ENCODE results near the gene MPPED2. TPM values are rescaled to one million over a fixed set of nuclear protein-coding genes. Genes with fewer than 3 reads are reported as not detected.

MPPED2 gene
- total and polyA plus RNA-seq, 2 of the 13 experiments (the other 11 are each of a cell fraction or from before 2014, with no cell fraction given): not detected

- TF ChIP-seq RBM22 (optimal IDR thresholded peaks at IDR 0.05; ENCODE audit: low read length) (no peak), CREB1 (IDR thresholded peaks at IDR 0.05) (no peak), CREB1 (CRISPR knock-in tag; IDR thresholded peaks at IDR 0.05) (no peak)
Measured at GRCh38 chr11:30434901-30435300, 151.3 kb downstream of the MPPED2 start (continued).

GRCh38 chr11:30433831-30434230 is 152.3 kb downstream of the MPPED2 start:
- no peaks in the 10 kb centered on the region for H4K20me1 ChIP-seq (ENCODE audit: insufficient read depth, low read length)

GRCh38 chr11:30432716-30433115 is 153.4 kb downstream of the MPPED2 start:
- Histone ChIP-seq H3K4me3 (replicated peaks in 1 of 3; ENCODE audit: insufficient read depth in 1 of 3, low read depth in 2 of 3, low read length in 3 of 3) (no peak overlapping the region), H3K4me1 (ENCODE audit: insufficient read depth, low read length) (no peaks in the 10 kb centered on the region), H3K9ac (ENCODE audit: insufficient read depth, low read depth, low read length) (no peak overlapping the region), H3K4me2 (ENCODE audit: low read depth, low read length) (no peak overlapping the region), H4K20me1 (ENCODE audit: insufficient read depth, low read length) (no peaks in the 10 kb centered on the region), H3K36me3 (replicated peaks in 1 of 2; ENCODE audit: control insufficient read depth in 1 of 2, insufficient read depth in 2 of 2, low read length in 2 of 2) (no peaks in the 10 kb centered on the region), H3K9me3 (ENCODE audit: low read length) (no peaks in the 10 kb centered on the region), H2AFZ (ENCODE audit: low read length) (no peak overlapping the region), H3K79me2 (ENCODE audit: insufficient read depth, low read length) (no peaks in the 10 kb centered on the region), H3K27me3 (ENCODE audit: control insufficient read depth in 1 of 2, insufficient read depth in 2 of 2, low read length in 2 of 2) (peaks cover 0 to 3% of the 10 kb centered on the region in 2 experiments; a peak in 1 of 5 replicates), H3K27ac (ENCODE audit: extremely low read length, insufficient read depth, low read length) (no peak overlapping the region)
- no peak for DNase-seq (ENCODE audit: low spot score)
- no peak for TF ChIP-seq SKI (IDR thresholded peaks at IDR 0.05; ENCODE audit: partially characterized antibody)
- TF ChIP-seq ZNF431 (CRISPR knock-in tag; IDR thresholded peaks at IDR 0.05; ENCODE audit: borderline replicate concordance, low read depth): no peak
- no peak for TF ChIP-seq TFDP1 (CRISPR knock-in tag; IDR thresholded peaks at IDR 0.05; ENCODE audit: borderline replicate concordance)
- no peak for TF ChIP-seq RBFOX2 (IDR thresholded peaks at IDR 0.05; ENCODE audit: low read depth, low read length)
- TF ChIP-seq ZBTB33 (CRISPR knock-in tag; IDR thresholded peaks at IDR 0.05): no peak
- no peak for TF ChIP-seq EEA1 (CRISPR knock-in tag; IDR thresholded peaks at IDR 0.05; ENCODE audit: borderline replicate concordance)
- no peak for TF ChIP-seq ZNF749 (CRISPR knock-in tag; IDR thresholded peaks at IDR 0.05; ENCODE audit: borderline replicate concordance)
- TF ChIP-seq FOXA3 (CRISPR knock-in tag; IDR thresholded peaks at IDR 0.05): no peak
- no peak for TF ChIP-seq IKZF1 (IDR thresholded peaks at IDR 0.05)
- no peak for TF ChIP-seq EED (CRISPR knock-in tag; IDR thresholded peaks at IDR 0.05)
- no peak for FAIRE-seq
- intact Hi-C loops (cut with micrococcal nuclease; ENCODE audit: unreplicated experiment) (no loop called here), in situ Hi-C loops (cut with HindIII; ENCODE audit: extremely low pct_ligation_motif_present, low pct_unique_long_range_greater_than_20kb) (no loop called here)
- BruUV-seq (replicated peaks): no TSS peak
- WGBS (ENCODE audit: low lambda C conversion rate): 0% methylated on average over 2 of the region's 2 CpGs
- ChIA-PET CTCF (ENCODE audit: low intra/inter-chr PET ratio, low total read pairs) (no interaction called here), POLR2A (no interaction called here)
- ATAC-seq: no peak

More at GRCh38 chr11:30433831-30434230, 152.3 kb downstream of the MPPED2 start:
- ATAC-seq: no peak
- 0% methylated on average over 1 of the region's 1 CpG for WGBS (ENCODE audit: low lambda C conversion rate)
- H3K27me3 ChIP-seq (ENCODE audit: control insufficient read depth in 1 of 2, insufficient read depth in 2 of 2, low read length in 2 of 2): peaks cover 0 to 3% of the 10 kb centered on the region in 2 experiments; a peak in 1 of 5 replicates
- no peaks in the 10 kb centered on the region for H3K4me1 ChIP-seq (ENCODE audit: insufficient read depth, low read length)
- POLR2A ChIA-PET: no interaction called here
- no peak for TF ChIP-seq ZSCAN12 (CRISPR knock-in tag; IDR thresholded peaks at IDR 0.05)
- no peak overlapping the region for H3K27ac ChIP-seq (ENCODE audit: extremely low read length, insufficient read depth, low read length)
- H2AFZ ChIP-seq (ENCODE audit: low read length): no peak overlapping the region
- intact Hi-C loops (cut with micrococcal nuclease; ENCODE audit: unreplicated experiment): no loop called here
- no peak overlapping the region for H3K4me2 ChIP-seq (ENCODE audit: low read depth, low read length)
- CTCF ChIA-PET (ENCODE audit: low intra/inter-chr PET ratio, low total read pairs): no interaction called here
- no peak for DNase-seq (ENCODE audit: low spot score)
- H3K9ac ChIP-seq (ENCODE audit: insufficient read depth, low read depth, low read length): no peak overlapping the region
- BruUV-seq (replicated peaks): no TSS peak
- no peaks in the 10 kb centered on the region for H3K9me3 ChIP-seq (ENCODE audit: low read length)
- no peak overlapping the region for H3K4me3 ChIP-seq (replicated peaks in 1 of 3; ENCODE audit: insufficient read depth in 1 of 3, low read depth in 2 of 3, low read length in 3 of 3)
- no peaks in the 10 kb centered on the region for H3K79me2 ChIP-seq (ENCODE audit: insufficient read depth, low read length)
- no peaks in the 10 kb centered on the region for H3K36me3 ChIP-seq (replicated peaks in 1 of 2; ENCODE audit: control insufficient read depth in 1 of 2, insufficient read depth in 2 of 2, low read length in 2 of 2)
- FAIRE-seq: no peak
- in situ Hi-C loops (cut with HindIII; ENCODE audit: extremely low pct_ligation_motif_present, low pct_unique_long_range_greater_than_20kb): no loop called here
